K562 (cell line): ENCODE data around the gene SRSF6. TPM values are rescaled to one million over a fixed set of nuclear protein-coding genes. Genes with fewer than 3 reads are reported as not detected.

Experiments
- ATAC-seq: fragments of 200-7000 bp; cut with Tn5 transposase; 3 replicates; pipeline ENCODE4 v1.9.1; 2020; ENCODE audit warnings: moderate library complexity
- BruUV-seq: library from RNA; stranded (reverse); fragments of 400-500 nt; replicated peaks from 2 replicates; lab custom pipeline; 2021; lab: Mats Ljungman, UMichigan
- CTCF ChIA-PET: fragments of 300-600 bp; formaldehyde crosslinking; extraction: SDS; loops from one replicate; lab custom pipeline; 2021; ENCODE audit warnings: low intra/inter-chr PET ratio; lab: Yijun Ruan, JAX
- POLR2A ChIA-PET: fragments of 300-600, 350-650 bp; sonication (Branson Sonifier 250); formaldehyde crosslinking; extraction: SDS; loops from one replicate; lab custom pipeline; 2021; ENCODE audit warnings: antibody characterized with exemption, inconsistent platforms; lab: Yijun Ruan, JAX
- DNase-seq, 4 experiments: peaks; one replicate each; pipeline versions ENCODE4 v3.0.0 to v3.0.0-alpha.2; 2011 to 2018; ENCODE audit warnings: low spot score in 3 of 4, mixed read lengths in 3 of 4; ENCODE audit errors: extremely low read depth in 1 of 4
- FAIRE-seq: peaks from 2 replicates; lab custom pipeline; 2011; peaks lifted over from hg19 to GRCh38; lab: Jason Lieb, UNC
- H2AFZ ChIP-seq: 2 replicates; pipeline ENCODE4 v1.6.0; 2011; ENCODE audit warnings: low read depth, low read length, control low read depth, inconsistent platforms
- H3K27ac ChIP-seq: fragments of 200-600 bp; 3 replicates; pipeline ENCODE4 v1.8.0; 2011; ENCODE audit warnings: low read depth, mild to moderate bottlenecking, control low read depth, inconsistent platforms, low read length, moderate library complexity, mixed read lengths; ENCODE audit errors: extremely low read depth
- H3K27me3 ChIP-seq, 2 experiments: fragments of 300-600 bp in 1 of 2; 2 replicates in 1 of 2; 3 replicates in 1 of 2; pipeline versions ENCODE4 v1.6.0 to v1.8.0; 2011; ENCODE audit warnings: inconsistent platforms in 2 of 2, low read length in 2 of 2, mild to moderate bottlenecking in 1 of 2, mixed read lengths in 1 of 2, moderate library complexity in 1 of 2; ENCODE audit not compliant: control insufficient read depth in 2 of 2, insufficient read depth in 2 of 2
- H3K36me3 ChIP-seq: fragments of 300-600 bp; 3 replicates; pipeline ENCODE4 v1.8.0; 2011; ENCODE audit warnings: mild to moderate bottlenecking, low read length, inconsistent platforms; ENCODE audit not compliant: control insufficient read depth, insufficient read depth
- H3K4me1 ChIP-seq, 2 experiments: fragments of 200-600 bp in 1 of 2; replicated peaks in 1 of 2; 2 replicates in 1 of 2; 3 replicates in 1 of 2; pipeline versions ENCODE4 v1.5.1 to v1.8.0; 2011; ENCODE audit warnings: inconsistent platforms in 2 of 2, low read length in 2 of 2, mild to moderate bottlenecking in 1 of 2, mixed read lengths in 1 of 2, moderate library complexity in 1 of 2; ENCODE audit not compliant: control insufficient read depth in 2 of 2, insufficient read depth in 2 of 2
- H3K4me2 ChIP-seq: 2 replicates; pipeline ENCODE4 v1.6.1; 2011; ENCODE audit warnings: low read length, control low read depth, inconsistent platforms, mixed read lengths; ENCODE audit not compliant: insufficient read depth
- H3K4me3 ChIP-seq: fragments of 200-600 bp; sonication (generic), shearing (Covaris generic); 2 replicates; pipeline ENCODE4 v1.5.1; 2016; ENCODE audit warnings: control low read depth, inconsistent platforms
- H3K79me2 ChIP-seq: fragments of 200-600 bp; 3 replicates; pipeline ENCODE4 v1.8.0; 2011; ENCODE audit warnings: low read length, inconsistent platforms; ENCODE audit not compliant: control insufficient read depth, insufficient read depth
- H3K9ac ChIP-seq, 2 experiments: 2 replicates each; pipeline versions ENCODE4 v1.6.0 to v1.6.1; 2011; ENCODE audit warnings: low read depth in 2 of 2, low read length in 2 of 2, control low read depth in 1 of 2, inconsistent platforms in 1 of 2, mild to moderate bottlenecking in 1 of 2, mixed read lengths in 1 of 2; ENCODE audit not compliant: insufficient read depth in 1 of 2
- H3K9me1 ChIP-seq: one replicate; pipeline ENCODE4 v1.6.0; 2011; ENCODE audit warnings: inconsistent platforms, mild to moderate bottlenecking, low read length, moderate library complexity; ENCODE audit not compliant: control insufficient read depth, insufficient read depth
- H3K9me3 ChIP-seq: replicated peaks from 2 replicates; pipeline ENCODE4 v1.5.1; 2011; ENCODE audit warnings: low read depth, low read length, inconsistent platforms; ENCODE audit not compliant: control insufficient read depth, insufficient read depth
- H4K20me1 ChIP-seq: replicated peaks from 2 replicates; pipeline ENCODE4 v1.6.1; 2011; ENCODE audit warnings: low read length, inconsistent platforms, mixed read lengths; ENCODE audit not compliant: control insufficient read depth, insufficient read depth
- CHD7 ChIP-seq: fragments of 200-600 bp; sonication (generic); IDR thresholded peaks from one replicate; pipeline ENCODE4 v1.6.1; 2012; ENCODE audit warnings: mild to moderate bottlenecking, low read depth, low read length, inconsistent platforms
- HMBOX1 ChIP-seq: sonication (generic); IDR thresholded peaks from 2 replicates; pipeline ENCODE4 v1.6.1; 2016
- NUFIP1 ChIP-seq: fragments of 450-650 bp; IDR thresholded peaks from 2 replicates; pipeline ENCODE4 v1.6.1; 2018; ENCODE audit not compliant: partially characterized antibody
- POLR2A ChIP-seq: fragments of 450-650 bp; conservative IDR thresholded peaks from 2 replicates; pipeline ENCODE4 v1.6.1; 2016
- RFX7 ChIP-seq: fragments of 250-450 bp; sonication (Bioruptor Pico); IDR thresholded peaks from 2 replicates; pipeline ENCODE4 v1.5.1; 2021; ENCODE audit warnings: mild to moderate bottlenecking
- SUPT5H ChIP-seq: fragments of 450-650 bp; IDR thresholded peaks from 2 replicates; pipeline ENCODE4 v1.6.1; 2016
- TAL1 ChIP-seq: fragments of 450-650 bp; IDR thresholded peaks from 2 replicates; pipeline ENCODE4 v1.6.1; 2016; ENCODE audit warnings: mild to moderate bottlenecking
- WGBS: fragments of 100-300 bp; shearing (Covaris generic); methylation state at CpG from one replicate; pipeline ENCODE4 v1.1.6; 2016; ENCODE audit warnings: low coverage, mixed read lengths; ENCODE audit not compliant: insufficient coverage; ENCODE audit errors: missing lambda C conversion rate; 5-methylcytosine and 5-hydroxymethylcytosine counted together
- in situ Hi-C: fragments of 300-500 bp; cut with MboI; formaldehyde crosslinking; loops from 4 replicates; pipeline ENCODE4 v1.15.0; 2018; ENCODE audit warnings: inconsistent platforms, mixed read lengths
- intact Hi-C: fragments of 100-400 bp; cut with micrococcal nuclease; formaldehyde crosslinking; loops from 2 replicates; pipeline ENCODE4 v1.14.2; 2022
- polyA plus RNA-seq, 8 experiments: library from polyadenylated mRNA; depleted of rRNA in 4 of 8; stranded (reverse) in 5 of 8; unstranded in 3 of 8; fragments of >200 nt; fragmentation: Nextera tagmentation in 2 of 8; fragmentation: Illumina TruSeq in 1 of 8; extraction: Ambion mirVana in 2 of 8; extraction: Trizol in 1 of 8; gene quantifications; 2 replicates each; pipeline versions ENCODE4 v1.2.1 to v1.2.3, GENCODE V29; 2011 to 2014; ENCODE audit warnings: inconsistent platforms in 1 of 8, missing spikeins in 1 of 8
- total RNA-seq, 7 experiments: library from RNA; depleted of rRNA in 6 of 7; stranded (reverse); fragments of >200 nt in 6 of 7; fragmentation: Illumina TruSeq in 2 of 7; extraction: Trizol in 2 of 7; gene quantifications; 2 replicates each; pipeline versions ENCODE4 v1.2.1 to v1.2.3, GENCODE V29; 2011 to 2021; ENCODE audit warnings: low replicate concordance in 1 of 7

The SRSF6 gene
- total and polyA plus RNA-seq, 9 of the 15 experiments (the other 6 are each of a cell fraction or from before 2014, with no cell fraction given): 52.4 to 165 (median 117) TPM

DNA sequence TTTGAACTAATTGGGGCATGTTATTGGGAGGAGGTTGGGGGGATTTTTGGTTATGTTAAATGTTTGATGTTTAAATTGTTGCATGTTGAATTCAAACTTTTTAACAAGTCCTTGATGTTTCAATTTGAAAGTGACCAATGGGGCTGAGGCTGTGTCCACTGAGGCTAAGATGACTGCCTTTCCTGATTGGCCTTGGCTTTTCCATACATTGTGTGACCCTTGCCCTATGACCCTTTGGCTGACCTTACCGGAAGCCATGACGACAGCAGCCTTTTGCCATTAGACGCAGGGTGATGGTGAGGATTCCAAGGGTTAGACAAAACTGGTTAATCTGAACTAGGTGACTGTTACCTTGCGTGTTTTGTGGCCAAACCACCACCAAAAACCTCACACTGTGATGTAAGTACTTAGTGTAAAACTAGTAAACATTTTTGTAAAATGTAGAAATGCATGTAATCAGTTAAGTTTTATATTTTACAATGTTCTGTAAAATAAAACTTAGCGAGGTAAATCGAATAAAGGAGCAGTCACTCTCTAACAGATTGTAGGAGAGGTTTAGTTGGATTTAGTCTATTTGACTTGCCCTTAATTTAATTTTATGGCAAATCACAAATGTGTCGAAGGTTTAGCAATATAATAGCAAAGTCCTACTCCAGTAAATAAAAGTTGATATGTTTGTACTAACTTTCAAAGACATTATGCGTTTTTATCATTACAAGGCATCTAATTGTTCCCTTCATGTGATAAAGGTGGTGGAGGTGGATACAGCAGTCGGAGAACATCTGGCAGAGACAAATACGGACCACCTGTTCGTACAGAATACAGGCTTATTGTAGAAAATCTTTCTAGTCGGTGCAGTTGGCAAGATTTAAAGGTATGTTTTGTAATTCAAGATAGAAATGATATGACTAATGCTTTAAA, 1.6 kb downstream of the SRSF6 start (continued):
- TF ChIP-seq NUFIP1 (no peak), HMBOX1 (peak; percentile 83)

- ChIA-PET CTCF (no interaction called here), POLR2A (interaction anchor here (0.6 to 3.8 kb wide), 4 partner anchors 10 to 306 kb away, joined by 3 to 23 read pairs (median 6); no protein-coding TSS in a partner anchor)
- WGBS: 97% methylated on average over 23 of the region's 23 CpGs
- Histone ChIP-seq H3K4me3 (no peak overlapping the region), H3K9ac (no peak overlapping the region), H3K9me3 (0 out of 2 replicates have a peak, but pooled peaks cover 3% of the 10 kb centered on the region), H3K27me3 (no peaks in the 10 kb centered on the region), H3K4me1 (peaks cover 7 to 8% of the 10 kb centered on the region in 2 experiments; a peak in 4 of 5 replicates), H3K9me1 (peaks cover 4% of the 10 kb centered on the region), H3K36me3 (peaks cover 65% of the 10 kb centered on the region), H2AFZ (no peak overlapping the region), H4K20me1 (peaks cover 13% of the 10 kb centered on the region; the same call in 1 of the 2 replicates), H3K4me2 (no peak overlapping the region), H3K27ac (no peak overlapping the region), H3K79me2 (peaks cover 53% of the 10 kb centered on the region)
- intact Hi-C loops: no loop called here
- no peak for TF ChIP-seq TAL1
- TF ChIP-seq CHD7: no peak
- no peak for TF ChIP-seq RFX7 (CRISPR knock-in tag)
- peak; percentile 34; the same call in 1 of the 2 replicates for TF ChIP-seq SUPT5H
- 0 out of 2 replicates have a peak, but pooled peaks have one; percentile 4 for TF ChIP-seq POLR2A
- no TSS peak for BruUV-seq
- in situ Hi-C loops: no loop called here
- DNase-seq: no peak
- ATAC-seq: no peak
- no peak for FAIRE-seq
Measured at GRCh38 chr20:43460172-43460829, 2.6 kb downstream of the SRSF6 start.
